ENCODE data around the gene RAPGEF1.
A peak's percentile ranks its signal among the peaks of the same experiment; 100 is the strongest.
"Not testable (repeated sequence)": the region's sequence is repeated elsewhere in the genome, so short reads cannot be mapped to it uniquely, and the experiment has no call there.

Gene RAPGEF1

GRCh38 chr9:131666774-131667173, 73.1 kb downstream of the RAPGEF1 start:
- DNase-seq = no peak

- no peak for DNase-seq
Observed at GRCh38 chr9:131666029-131666428, 73.8 kb downstream of the RAPGEF1 start.

GRCh38 chr9:131663288-131663687, 76.6 kb downstream of the RAPGEF1 start:
- no peak for DNase-seq

GRCh38 chr9:131662289-131662621, 77.6 kb downstream of the RAPGEF1 start:
- not testable (repeated sequence) for DNase-seq

GRCh38 chr9:131661568-131662288, 78.1 kb downstream of the RAPGEF1 start:
- no peak for DNase-seq

- DNase-seq = no peak
Observed at GRCh38 chr9:131660466-131661405, 79.1 kb downstream of the RAPGEF1 start.

GRCh38 chr9:131658377-131659129, 81.3 kb downstream of the RAPGEF1 start:
- DNase-seq = no peak

GRCh38 chr9:131657940-131658339, 81.9 kb downstream of the RAPGEF1 start:
- DNase-seq = no peak

GRCh38 chr9:131657456-131657855, 82.4 kb downstream of the RAPGEF1 start:
- DNase-seq = no peak

- DNase-seq = no peak
Observed at GRCh38 chr9:131657037-131657377, 82.9 kb downstream of the RAPGEF1 start.

- no peak for DNase-seq
Observed at GRCh38 chr9:131656356-131657036, 83.4 kb downstream of the RAPGEF1 start.

- DNase-seq = not testable (repeated sequence)
Observed at GRCh38 chr9:131654369-131654768, 85.5 kb downstream of the RAPGEF1 start.

- no peak for DNase-seq
Observed at GRCh38 chr9:131651599-131651998, 88.3 kb downstream of the RAPGEF1 start.

GRCh38 chr9:131651160-131651559, 88.7 kb downstream of the RAPGEF1 start:
- no peak for DNase-seq

GRCh38 chr9:131650254-131650653, 89.6 kb downstream of the RAPGEF1 start:
- no peak for DNase-seq

- DNase-seq = no peak
Observed at GRCh38 chr9:131649646-131650045, 90.2 kb downstream of the RAPGEF1 start.

GRCh38 chr9:131645078-131645776, 94.6 kb downstream of the RAPGEF1 start:
- peak; percentile 10 for DNase-seq

GRCh38 chr9:131642496-131643083, 97.3 kb downstream of the RAPGEF1 start:
- DNase-seq = no peak

GRCh38 chr9:131641618-131642495, 98.0 kb downstream of the RAPGEF1 start:
- DNase-seq = no peak

GRCh38 chr9:131640438-131641137, 99.3 kb downstream of the RAPGEF1 start:
- no peak for DNase-seq
